ENCODE data around the gene ALPG.

The ALPG gene

DNA sequence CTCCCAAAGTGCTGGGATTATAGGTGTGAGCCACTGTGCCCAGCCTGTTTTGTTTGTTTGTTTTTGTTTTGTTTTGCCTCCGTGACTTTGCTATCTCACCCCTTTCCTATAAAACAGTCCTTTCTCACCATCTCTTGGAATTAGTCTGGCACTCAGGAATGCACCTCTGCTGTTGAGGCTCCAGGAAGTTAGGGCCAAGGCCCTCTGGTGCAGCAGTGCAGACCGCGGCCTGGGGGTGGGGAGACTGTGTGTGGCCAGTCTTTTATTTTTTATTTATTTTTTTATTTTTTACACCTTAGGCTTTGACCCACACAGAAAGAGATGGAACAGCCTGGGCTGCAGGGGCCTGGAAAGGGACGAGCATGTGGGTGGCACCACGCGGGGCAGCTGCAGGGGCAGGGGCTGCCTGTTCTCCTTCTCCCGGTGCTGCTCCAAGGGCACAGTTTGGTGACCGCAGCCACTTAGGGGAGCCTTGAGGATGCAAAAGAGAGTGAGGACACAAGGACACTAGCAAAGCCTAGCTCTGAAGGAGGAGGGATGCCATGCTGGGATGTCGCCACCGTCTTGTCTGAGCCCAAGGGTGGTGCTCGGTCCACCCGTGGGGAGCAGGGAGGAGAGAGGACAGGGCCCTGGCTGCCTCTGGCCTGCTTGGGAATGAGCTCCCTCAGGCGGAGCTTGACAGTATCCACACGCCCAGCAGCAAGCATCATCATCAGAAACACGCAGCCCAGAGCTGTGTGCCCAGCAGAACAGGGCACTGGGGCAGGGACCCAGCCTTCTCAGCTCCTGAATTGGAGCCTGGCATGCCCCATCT lies 29.9 kb downstream of the ALPG start:
- no peaks in the 10 kb centered on the region for H3K4me1 ChIP-seq
- no peak overlapping the region for H3K4me3 ChIP-seq (ENCODE audit: low read depth, low read length)
- no peaks in the 10 kb centered on the region for H3K9me3 ChIP-seq
- DNase-seq: no peak
- TF ChIP-seq, protein P1, sequence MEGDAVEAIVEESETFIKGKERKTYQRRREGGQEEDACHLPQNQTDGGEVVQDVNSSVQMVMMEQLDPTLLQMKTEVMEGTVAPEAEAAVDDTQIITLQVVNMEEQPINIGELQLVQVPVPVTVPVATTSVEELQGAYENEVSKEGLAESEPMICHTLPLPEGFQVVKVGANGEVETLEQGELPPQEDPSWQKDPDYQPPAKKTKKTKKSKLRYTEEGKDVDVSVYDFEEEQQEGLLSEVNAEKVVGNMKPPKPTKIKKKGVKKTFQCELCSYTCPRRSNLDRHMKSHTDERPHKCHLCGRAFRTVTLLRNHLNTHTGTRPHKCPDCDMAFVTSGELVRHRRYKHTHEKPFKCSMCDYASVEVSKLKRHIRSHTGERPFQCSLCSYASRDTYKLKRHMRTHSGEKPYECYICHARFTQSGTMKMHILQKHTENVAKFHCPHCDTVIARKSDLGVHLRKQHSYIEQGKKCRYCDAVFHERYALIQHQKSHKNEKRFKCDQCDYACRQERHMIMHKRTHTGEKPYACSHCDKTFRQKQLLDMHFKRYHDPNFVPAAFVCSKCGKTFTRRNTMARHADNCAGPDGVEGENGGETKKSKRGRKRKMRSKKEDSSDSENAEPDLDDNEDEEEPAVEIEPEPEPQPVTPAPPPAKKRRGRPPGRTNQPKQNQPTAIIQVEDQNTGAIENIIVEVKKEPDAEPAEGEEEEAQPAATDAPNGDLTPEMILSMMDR (IDR thresholded peaks at IDR 0.05; ENCODE audit: low read depth, low read length): no peak
- no peaks in the 10 kb centered on the region for H3K36me3 ChIP-seq
- no peaks in the 10 kb centered on the region for H3K27me3 ChIP-seq

DNA sequence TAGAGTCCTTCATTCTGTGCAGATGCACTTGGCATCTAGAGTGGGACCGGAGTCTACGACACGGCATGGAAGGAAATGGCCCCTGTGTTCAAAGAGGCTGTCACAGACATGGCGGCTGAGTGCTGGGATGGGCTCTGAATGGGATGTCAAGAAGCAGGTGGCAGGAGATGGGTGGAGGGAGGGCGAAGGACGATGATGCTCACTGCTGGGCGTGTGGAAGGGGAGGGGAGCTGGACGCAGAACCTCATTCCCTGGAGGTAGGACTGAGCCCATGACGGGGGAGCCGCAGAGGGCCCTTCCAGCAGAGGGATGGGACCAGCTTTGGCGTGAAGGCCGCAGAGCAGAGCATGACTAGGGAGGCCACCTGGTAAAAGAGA lies 30.5 kb downstream of the ALPG start:
- Histone ChIP-seq H3K27me3 (no peaks in the 10 kb centered on the region), H3K36me3 (no peaks in the 10 kb centered on the region)

DNA sequence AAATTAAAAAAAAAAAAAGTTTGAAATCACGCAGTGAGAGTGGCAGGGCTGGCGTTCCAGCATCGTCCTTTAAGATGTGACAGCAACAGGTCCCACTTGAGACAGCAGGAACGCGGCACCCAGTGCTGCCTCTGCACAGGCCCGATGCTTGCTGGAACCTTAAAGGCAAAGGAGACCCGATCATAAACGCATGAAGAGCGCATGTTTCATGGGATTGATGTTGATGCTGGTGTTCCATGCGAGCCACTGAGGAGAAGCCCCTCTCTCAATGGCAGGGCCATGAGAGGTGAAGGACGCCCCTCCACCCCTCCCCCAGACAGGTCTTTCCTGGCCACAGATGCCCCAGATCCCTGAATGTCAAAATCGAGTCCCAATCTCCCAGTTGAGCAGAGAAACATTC lies 31.4 kb downstream of the ALPG start:
- Histone ChIP-seq H3K4me3 (ENCODE audit: low read depth, low read length) (no peak overlapping the region), H3K9me3 (no peaks in the 10 kb centered on the region), H3K27me3 (no peaks in the 10 kb centered on the region), H3K36me3 (no peaks in the 10 kb centered on the region), H3K4me1 (no peaks in the 10 kb centered on the region)
- no peak for DNase-seq
- TF ChIP-seq, protein P1 (IDR thresholded peaks at IDR 0.05; ENCODE audit: low read depth, low read length): no peak

More for the DNA sequence above, 30.5 kb downstream of the ALPG start:
- Histone ChIP-seq H3K9me3 (no peaks in the 10 kb centered on the region), H3K4me3 (ENCODE audit: low read depth, low read length) (no peak overlapping the region), H3K4me1 (no peaks in the 10 kb centered on the region)
- TF ChIP-seq, protein P1 (IDR thresholded peaks at IDR 0.05; ENCODE audit: low read depth, low read length): no peak
- no peak for DNase-seq

DNA sequence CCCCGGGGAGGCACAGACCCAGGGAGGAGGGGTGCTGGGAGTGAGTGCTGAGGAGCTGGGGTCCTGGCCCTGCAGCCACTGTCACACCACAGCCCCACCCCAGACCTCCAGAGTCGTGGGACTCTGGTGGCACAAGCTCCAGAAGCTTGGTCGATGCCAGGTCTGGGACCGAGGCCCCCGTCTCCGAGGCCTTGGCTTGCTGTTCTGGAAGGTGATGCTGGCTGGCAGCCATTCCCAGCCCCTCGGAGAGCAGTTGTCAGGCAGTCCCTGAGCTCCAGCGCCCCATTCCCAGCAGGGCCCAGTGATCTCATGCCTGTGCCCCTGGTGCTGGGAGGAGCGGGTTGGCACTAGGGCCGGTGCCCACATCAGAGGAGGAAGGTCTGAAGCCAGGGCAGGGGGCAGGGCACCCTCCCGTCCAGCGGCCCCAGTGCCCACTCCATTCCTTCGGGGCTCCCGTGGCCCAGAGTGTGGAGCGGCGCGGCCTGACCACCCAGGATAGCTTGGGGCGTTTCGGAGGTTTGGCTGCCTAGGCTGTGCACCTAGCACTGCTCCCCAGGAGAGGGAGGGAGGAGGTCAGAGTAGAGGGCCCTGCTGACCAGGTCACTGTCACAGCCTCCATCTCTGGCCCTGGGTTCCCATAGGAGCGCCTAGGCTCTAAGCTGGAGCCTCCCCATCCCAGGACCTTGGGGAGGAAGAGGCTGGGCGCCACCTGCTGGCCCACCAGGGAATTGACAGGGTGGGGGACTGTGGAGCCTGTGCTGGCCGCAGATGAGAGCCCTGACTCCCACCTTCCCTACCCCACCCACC lies 32.5 kb downstream of the ALPG start:
- Histone ChIP-seq H3K36me3 (no peaks in the 10 kb centered on the region), H3K9me3 (no peaks in the 10 kb centered on the region), H3K27me3 (no peaks in the 10 kb centered on the region), H3K4me1 (peaks cover 3% of the 10 kb centered on the region), H3K4me3 (ENCODE audit: low read depth, low read length) (no peak overlapping the region)
- TF ChIP-seq, protein P1 (IDR thresholded peaks at IDR 0.05; ENCODE audit: low read depth, low read length): peak; percentile 37; the same call in 1 of the 2 replicates
- peak; percentile 69 for DNase-seq

DNA sequence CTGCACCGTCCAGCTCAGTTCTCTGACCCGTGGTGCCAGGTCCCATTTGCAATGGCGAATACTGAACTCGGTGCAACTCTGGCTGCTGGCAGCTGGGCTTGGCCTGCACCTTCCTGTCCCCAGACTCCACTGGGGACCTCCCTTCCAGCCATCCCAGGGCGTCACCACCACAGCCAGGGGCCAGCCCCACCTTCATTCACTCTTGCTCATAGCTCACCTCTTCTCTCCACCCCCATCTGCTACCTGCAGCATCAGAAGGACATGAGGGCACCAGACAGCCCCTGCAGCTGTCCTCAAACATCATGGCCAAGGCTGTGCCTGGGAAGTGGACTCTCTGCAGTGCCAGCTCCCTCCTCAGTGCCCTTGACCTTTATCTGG lies 33.1 kb downstream of the ALPG start:
- Histone ChIP-seq H3K36me3 (no peaks in the 10 kb centered on the region), H3K27me3 (no peaks in the 10 kb centered on the region), H3K4me1 (peaks cover 5% of the 10 kb centered on the region), H3K4me3 (ENCODE audit: low read depth, low read length) (no peak overlapping the region), H3K9me3 (no peaks in the 10 kb centered on the region)
- TF ChIP-seq, protein P1 (IDR thresholded peaks at IDR 0.05; ENCODE audit: low read depth, low read length): no peak
- no peak for DNase-seq
